Gastroesophageal sphincter (tissue), 4 donors: Measurements from ENCODE around the gene PES1. TPM values are rescaled to one million over a fixed set of nuclear protein-coding genes. Genes with fewer than 3 reads are reported as not detected.
"Not testable (repeated sequence)": the region's sequence is repeated elsewhere in the genome, so short reads cannot be mapped to it uniquely, and the experiment has no call there.

ENCODE experiments used
- ATAC-seq: fragments of 150-250 bp; one replicate; pipeline ENCODE4 v1.9.1; 2016; ENCODE audit warnings: mild to moderate bottlenecking, moderate library complexity
- H3K27ac ChIP-seq, 4 donors: fragments of 200-600 bp; sonication (generic) in 3 of 4; 1 replicate in 3 of 4; 2 replicates in 1 of 4; pipeline ENCODE4 v1.5.1; 2016 to 2019
- H3K27me3 ChIP-seq: fragments of 200-600 bp; sonication (generic); one replicate; pipeline ENCODE4 v1.5.1; 2019
- H3K36me3 ChIP-seq, 2 donors: fragments of 200-600 bp; sonication (generic); one replicate each; pipeline ENCODE4 v1.5.1; 2019; ENCODE audit warnings: control low read depth in 1 of 2
- H3K4me1 ChIP-seq, 3 donors: fragments of 200-600 bp; sonication (generic); 1 replicate in 2 of 3; 2 replicates in 1 of 3; pipeline ENCODE4 v1.5.1; 2016 to 2019; ENCODE audit warnings: control low read depth in 2 of 3
- H3K4me3 ChIP-seq, 2 donors: fragments of 200-600 bp; sonication (generic); one replicate each; pipeline ENCODE4 v1.5.1; 2019; ENCODE audit warnings: mild to moderate bottlenecking in 1 of 2, moderate library complexity in 1 of 2
- H3K9me3 ChIP-seq, 3 donors: fragments of 200-600 bp; sonication (generic); one replicate each; pipeline ENCODE4 v1.5.1; 2017 to 2019; ENCODE audit warnings: control low read depth in 2 of 3
- CTCF ChIP-seq, 4 experiments: fragments of 200-600 bp in 2 of 4; fragments of 450-650 bp in 2 of 4; sonication (generic) in 1 of 4; IDR thresholded peaks; one replicate each; pipeline ENCODE4 v1.5.1; 2017 to 2019; ENCODE audit warnings: antibody characterized with exemption in 4 of 4, mild to moderate bottlenecking in 2 of 4, moderate library complexity in 2 of 4
- EP300 ChIP-seq: sonication (generic); formaldehyde crosslinking; IDR thresholded peaks from one replicate; pipeline ENCODE4 v1.6.1; 2017; ENCODE audit warnings: antibody characterized with exemption, mild to moderate bottlenecking
- POLR2A ChIP-seq, 2 donors: fragments of 450-650 bp; IDR thresholded peaks; one replicate each; pipeline ENCODE4 v1.6.1; 2017; ENCODE audit warnings: antibody characterized with exemption in 2 of 2, mild to moderate bottlenecking in 2 of 2, moderate library complexity in 1 of 2
- POLR2AphosphoS5 ChIP-seq: sonication (generic); formaldehyde crosslinking; IDR thresholded peaks from one replicate; pipeline ENCODE4 v1.6.1; 2017; ENCODE audit warnings: antibody characterized with exemption
- WGBS, 2 donors: methylation state at CpG; one replicate each; pipeline ENCODE4 v1.1.5; 2018; ENCODE audit warnings: low coverage in 1 of 2; 5-methylcytosine and 5-hydroxymethylcytosine counted together
- total RNA-seq, 4 donors: library from RNA; depleted of rRNA; stranded (reverse); fragments of >200 nt; gene quantifications; one replicate each; pipeline ENCODE4 v1.1.0, GENCODE V29; 2016

PES1 gene
- total RNA-seq, 4 donors from 2014 or later: 35.5 to 48.9 (median 39.8) TPM

- H3K27me3 ChIP-seq: no peaks in the 10 kb centered on the region
- no peak for ATAC-seq
- 8 to 34% methylated on average over 2 to 12 of the region's 45 CpGs for WGBS, 2 donors
- TF ChIP-seq CTCF (IDR thresholded peaks at IDR 0.05) (no peak), EP300 (no peak), POLR2AphosphoS5 (no peak), POLR2A (IDR thresholded peaks at IDR 0.05) (no peak)
- H3K27ac ChIP-seq: peak overlapping the region; percentile 77 to 95 (median 94)
- H3K36me3 ChIP-seq: no peaks in the 10 kb centered on the region
- peaks cover 0 to 58% (median 28%) of the 10 kb centered on the region in 3 donors for H3K4me1 ChIP-seq
- no peaks in the 10 kb centered on the region for H3K9me3 ChIP-seq
- H3K4me3 ChIP-seq: peak overlapping the region; percentile 70 to 80
These were observed 44.7 kb upstream of the PES1 start for GRCh38 chr22:30636226-30637077.

GRCh38 chr22:30635273-30636225 lies 43.8 kb upstream of the PES1 start, which contains the start of gene SLC35E4:
TSS of gene SLC35E4 (plus strand) at chr22:30635781. CDS start at chr22:30636451, 670 bp downstream.
- Histone ChIP-seq H3K27me3 (no peaks in the 10 kb centered on the region), H3K4me1 (peaks cover 0 to 50% (median 28%) of the 10 kb centered on the region in 3 donors), H3K27ac (peak within 1 kb of the TSS; percentile 77 to 95 (median 94)), H3K4me3 (peak within 1 kb of the TSS; percentile 70 to 80), H3K9me3 (no peaks in the 10 kb centered on the region), H3K36me3 (no peaks in the 10 kb centered on the region)
- peak; percentile 94 for ATAC-seq
- WGBS, 2 donors: 0% methylated on average over 6 of the region's 75 CpGs; no CpG with 5 or more reads in 1 of the 2 donors
- peak; percentile 68 for TF ChIP-seq POLR2AphosphoS5
- TF ChIP-seq EP300: no peak
- TF ChIP-seq POLR2A (IDR thresholded peaks at IDR 0.05): peak; percentile 78 to 81
- TF ChIP-seq CTCF (IDR thresholded peaks at IDR 0.05): peak in 2 of 4 experiments; percentile 41 to 44

- Histone ChIP-seq H3K4me1 (peaks cover 0 to 47% (median 28%) of the 10 kb centered on the region in 3 donors), H3K36me3 (no peaks in the 10 kb centered on the region), H3K27me3 (no peaks in the 10 kb centered on the region), H3K9me3 (no peaks in the 10 kb centered on the region), H3K27ac (peak overlapping the region; percentile 70 to 95 (median 94)), H3K4me3 (peak overlapping the region; percentile 70 to 80)
- peak; percentile 71 for ATAC-seq
- 22% methylated on average over 8 of the region's 29 CpGs; no CpG with 5 or more reads in 1 of the 2 donors for WGBS, 2 donors
- peak; percentile 22 for TF ChIP-seq POLR2AphosphoS5
- no peak for TF ChIP-seq EP300
- TF ChIP-seq CTCF (IDR thresholded peaks at IDR 0.05): peak in 3 of 4 experiments; percentile 95 to 98 (median 98)
- no peak for TF ChIP-seq POLR2A (IDR thresholded peaks at IDR 0.05)
These were observed 42.9 kb upstream of the PES1 start for GRCh38 chr22:30634471-30635233.

DNA sequence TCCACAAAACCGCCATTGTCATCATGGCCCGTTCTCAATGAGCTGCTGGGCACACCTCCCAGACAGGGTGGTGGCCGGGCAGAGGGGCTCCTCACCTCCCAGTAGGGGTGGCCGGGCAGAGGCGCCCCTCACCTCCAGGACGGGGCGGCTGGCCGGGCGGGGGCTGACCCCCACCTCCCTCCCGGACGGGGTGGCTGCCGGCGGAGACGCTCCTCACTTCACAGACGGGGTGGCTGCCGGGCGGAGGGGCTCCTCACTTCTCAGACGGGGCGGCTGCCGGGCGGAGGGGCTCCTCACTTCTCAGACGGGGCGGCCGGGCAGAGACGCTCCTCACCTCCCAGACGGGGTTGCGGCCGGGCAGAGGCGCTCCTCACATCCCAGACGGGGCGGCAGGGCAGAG lies 39.8 kb upstream of the PES1 start:
- ATAC-seq, H3K27me3 ChIP-seq, H3K9me3 ChIP-seq, H3K27ac ChIP-seq, H3K4me3 ChIP-seq, H3K36me3 ChIP-seq: not testable (repeated sequence)
- peaks cover 0 to 24% (median 10%) of the 10 kb centered on the region in 3 donors for H3K4me1 ChIP-seq
- WGBS, 2 donors: no CpG with 5 or more reads among the region's 31 CpGs
